H1 (cell line): Measurements from ENCODE around the gene COPS7A.

Experiments used
- CTCF ChIP-seq, 3 experiments: IDR thresholded peaks; 1 replicate in 2 of 3; 2 replicates in 1 of 3; pipeline versions ENCODE4 v1.5.1 to v1.6.1; 2011; ENCODE audit warnings: low read length in 3 of 3, mild to moderate bottlenecking in 3 of 3, inconsistent platforms in 2 of 3, low read depth in 1 of 3, moderate library complexity in 1 of 3; ENCODE audit not compliant: insufficient read depth in 1 of 3; ENCODE audit errors: control extremely low read depth in 1 of 3
- EZH2 ChIP-seq: fragments of 200-600 bp; sonication (generic); IDR thresholded peaks from 2 replicates; pipeline ENCODE4 v1.7.1; 2012; ENCODE audit warnings: low read depth, mild to moderate bottlenecking, moderate library complexity, low read length, inconsistent platforms; ENCODE audit not compliant: severe bottlenecking
- POLR2AphosphoS5 ChIP-seq: IDR thresholded peaks from 2 replicates; pipeline ENCODE4 v1.6.1; 2011; ENCODE audit warnings: low read depth, low read length
- POU5F1 ChIP-seq: IDR thresholded peaks from 2 replicates; pipeline ENCODE4 v1.6.1; 2011; ENCODE audit warnings: low read depth, mild to moderate bottlenecking, low read length, moderate library complexity
- TCF12 ChIP-seq: IDR thresholded peaks from 2 replicates; pipeline ENCODE4 v1.6.1; 2011; ENCODE audit warnings: low read depth, mild to moderate bottlenecking, low read length

- TF ChIP-seq POU5F1 (no peak), POLR2AphosphoS5 (no peak), CTCF (IDR thresholded peaks at IDR 0.05; ENCODE audit: control extremely low read depth in 1 of 3, insufficient read depth in 1 of 3, low read depth in 1 of 3, low read length in 3 of 3) (peak in 2 of 3 experiments; percentile 94 to 95; a peak in 3 of 4 replicates), EZH2 (no peak), TCF12 (no peak)
Measured at GRCh38 chr12:6753772-6754356, 30.0 kb downstream of the COPS7A start.
